Neural progenitor cell (in vitro differentiated cells): Measurements from ENCODE around the gene ACTL10.

Source experiments
- EZH2phosphoT487 ChIP-seq: fragments of 200-600 bp; sonication (generic); IDR thresholded peaks from 2 replicates; pipeline ENCODE4 v1.6.1; 2017; ENCODE audit warnings: antibody characterized with exemption
- TF ChIP-seq, protein P1 (sequence below): fragments of 200-600 bp; sonication (generic); IDR thresholded peaks from 2 replicates; pipeline ENCODE4 v1.5.1; 2017; ENCODE audit warnings: antibody characterized with exemption, mild to moderate bottlenecking

DNA sequence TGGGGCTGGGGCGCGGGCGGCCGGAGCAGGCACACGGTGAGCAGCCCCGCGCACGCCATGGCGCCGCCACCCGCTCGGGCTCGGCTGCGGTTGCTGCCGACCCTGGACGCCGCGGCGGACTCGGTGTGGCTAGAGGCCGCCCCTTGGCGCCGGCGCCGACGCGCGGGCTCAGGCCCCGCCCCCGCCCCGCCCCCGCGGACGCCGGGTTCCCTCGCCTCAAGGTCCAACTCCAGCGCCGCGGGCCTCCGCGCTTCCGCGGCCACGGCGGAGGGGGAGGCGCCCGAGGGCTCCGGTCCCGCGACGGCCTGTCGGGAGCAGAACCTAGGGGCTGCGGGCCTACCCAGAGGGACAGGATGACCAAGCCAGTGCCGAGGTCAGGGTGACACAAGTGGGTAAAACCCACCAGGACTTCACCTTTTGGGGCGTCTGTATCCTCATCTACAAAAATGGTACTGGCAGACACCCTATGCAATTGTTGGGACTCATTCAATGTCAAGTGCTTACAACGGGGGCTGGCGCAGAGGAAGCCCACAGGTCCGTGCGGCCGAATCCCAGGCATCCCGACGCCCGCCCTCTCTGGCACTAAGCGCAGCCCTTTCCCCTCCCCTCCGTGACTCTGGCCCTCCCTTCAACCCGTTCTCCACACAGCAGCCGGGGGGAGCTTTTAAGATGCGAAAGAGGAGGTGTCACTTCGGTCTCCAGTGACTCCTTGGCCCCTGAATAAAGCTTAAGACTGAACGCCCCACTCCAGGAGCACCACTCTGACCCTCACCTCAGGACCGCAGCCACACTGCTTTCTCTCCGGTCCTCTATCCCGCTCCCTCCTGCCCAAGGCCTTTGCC is 7.8 kb downstream of the ACTL10 start, which contains the start of gene NECAB3:
- no peak for TF ChIP-seq EZH2phosphoT487
- TF ChIP-seq, protein P1, sequence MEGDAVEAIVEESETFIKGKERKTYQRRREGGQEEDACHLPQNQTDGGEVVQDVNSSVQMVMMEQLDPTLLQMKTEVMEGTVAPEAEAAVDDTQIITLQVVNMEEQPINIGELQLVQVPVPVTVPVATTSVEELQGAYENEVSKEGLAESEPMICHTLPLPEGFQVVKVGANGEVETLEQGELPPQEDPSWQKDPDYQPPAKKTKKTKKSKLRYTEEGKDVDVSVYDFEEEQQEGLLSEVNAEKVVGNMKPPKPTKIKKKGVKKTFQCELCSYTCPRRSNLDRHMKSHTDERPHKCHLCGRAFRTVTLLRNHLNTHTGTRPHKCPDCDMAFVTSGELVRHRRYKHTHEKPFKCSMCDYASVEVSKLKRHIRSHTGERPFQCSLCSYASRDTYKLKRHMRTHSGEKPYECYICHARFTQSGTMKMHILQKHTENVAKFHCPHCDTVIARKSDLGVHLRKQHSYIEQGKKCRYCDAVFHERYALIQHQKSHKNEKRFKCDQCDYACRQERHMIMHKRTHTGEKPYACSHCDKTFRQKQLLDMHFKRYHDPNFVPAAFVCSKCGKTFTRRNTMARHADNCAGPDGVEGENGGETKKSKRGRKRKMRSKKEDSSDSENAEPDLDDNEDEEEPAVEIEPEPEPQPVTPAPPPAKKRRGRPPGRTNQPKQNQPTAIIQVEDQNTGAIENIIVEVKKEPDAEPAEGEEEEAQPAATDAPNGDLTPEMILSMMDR = no peak
